Heart left ventricle (tissue), 16 donors: Measurements from ENCODE around the gene TMEM132D. TPM values are rescaled to one million over a fixed set of nuclear protein-coding genes. Genes with fewer than 3 reads are reported as not detected.

Experiments used
- ATAC-seq, 4 donors: fragments of 200-7000 bp; cut with Tn5 transposase; one replicate each; pipeline ENCODE4 v1.9.1; 2020 to 2022; ENCODE audit warnings: moderate library complexity in 4 of 4, mild to moderate bottlenecking in 3 of 4, moderate number of reproducible peaks in 1 of 4
- DNase-seq, 5 donors: peaks; one replicate each; pipeline ENCODE4 v3.0.0-alpha.2; 2020
- H3K27ac ChIP-seq, 12 donors: fragments of 200-600 bp; sonication (generic) in 4 of 12; one replicate each; pipeline versions ENCODE4 v1.5.0 to v1.8.0; 2016 to 2022; ENCODE audit warnings: mild to moderate bottlenecking in 2 of 12
- H3K27me3 ChIP-seq, 9 donors: fragments of 200-600 bp; sonication (generic) in 2 of 9; one replicate each; pipeline versions ENCODE4 v1.5.1 to v1.8.0; 2016 to 2022; ENCODE audit warnings: mild to moderate bottlenecking in 3 of 9
- H3K36me3 ChIP-seq, 9 donors: fragments of 200-600 bp; sonication (generic) in 2 of 9; one replicate each; pipeline versions ENCODE4 v1.5.0 to v1.8.0; 2018 to 2022; ENCODE audit warnings: mild to moderate bottlenecking in 2 of 9
- H3K4me1 ChIP-seq, 12 donors: fragments of 200-600 bp; sonication (generic) in 4 of 12; one replicate each; pipeline versions ENCODE4 v1.5.0 to v1.8.0; 2016 to 2022; ENCODE audit warnings: mild to moderate bottlenecking in 3 of 12
- H3K4me3 ChIP-seq, 12 donors: fragments of 200-600 bp; sonication (generic) in 4 of 12; one replicate each; pipeline versions ENCODE4 v1.5.0 to v1.8.0; 2017 to 2022; ENCODE audit warnings: mild to moderate bottlenecking in 9 of 12, moderate library complexity in 4 of 12
- H3K9me3 ChIP-seq, 12 donors: fragments of 200-600 bp; sonication (generic) in 4 of 12; one replicate each; pipeline versions ENCODE4 v1.5.0 to v1.8.0; 2016 to 2022; ENCODE audit warnings: mild to moderate bottlenecking in 1 of 12
- CTCF ChIP-seq, 12 donors: fragments of 200-600 bp; sonication (generic) in 4 of 12; IDR thresholded peaks; one replicate each; pipeline versions ENCODE4 v1.5.0 to v1.8.0; 2018 to 2022; ENCODE audit warnings: antibody characterized with exemption in 12 of 12, mild to moderate bottlenecking in 5 of 12
- POLR2A ChIP-seq, 2 donors: fragments of 450-650 bp; IDR thresholded peaks; one replicate each; pipeline ENCODE4 v1.6.1; 2017; ENCODE audit warnings: antibody characterized with exemption in 2 of 2, mild to moderate bottlenecking in 2 of 2, moderate library complexity in 2 of 2
- WGBS, 4 donors: extraction: QIAGEN DNeasy Blood & Tissue Kit in 2 of 4; methylation state at CpG; one replicate each; pipeline versions ENCODE4 v1.1.5 to v1.1.7; 2013 to 2018; 5-methylcytosine and 5-hydroxymethylcytosine counted together
- intact Hi-C, 10 donors: fragments of 100-400 bp; cut with DNase I; formaldehyde crosslinking; loops; one replicate each; pipeline versions ENCODE4 v1.11.1 to v1.14.2; 2022
- polyA plus RNA-seq, 2 donors: library from polyadenylated mRNA; stranded (reverse); fragments of 200-250 nt; gene quantifications; one replicate each; pipeline ENCODE4 v1.2.3, GENCODE V29; 2013
- total RNA-seq, 9 donors: library from RNA; depleted of rRNA in 2 of 9; stranded (reverse); fragments of >200 nt in 2 of 9; fragmentation: NEBNext Ultra II Directional in 3 of 9; extraction: Animal tissue kit (Norgen Biotek cat#: 25700) in 3 of 9; gene quantifications; one replicate each; pipeline versions ENCODE4 v1.1.0 to v1.2.4, GENCODE V29; 2016 to 2023
- donor health status: ischemic (EF 13 %, LVEDD 7.1; RV severe dilation, severe dysfunction).
- donor health status: healthy with polysubstance abuse.
- donor health status: DM: no; HTN: yes; CAD: no.
- donor health status: DM: no; HTN: no; CAD: no.
- donor health status: ischemic (EF 25% LVEDD 6.9; RV normal size, moderate dysfunction).
- donor health status: ischemic (EF 25% LVEDD 5.7; RV mildly dilated, moderate dysfunction).
- donor health status: healthy.
- donor health status: DM: yes; HTN: yes; CAD: no.
- donor health status: ischemic (EF 35%, LVEDD 5.7; RV mildly dilated, moderate dysfunction).
- donor health status: nonischemic (EF 11% LVEDD 7.7; RV severe dilation, severe dysfunction).
- donor health status: DM: yes; HTN: yes; CAD: no.
- donor health status: PGD.
- donor health status: ischemic (EF 29% LVEDD 5.4; RV normal size, mild dysfunction).
- donor health status: nonischemic (EF 23%, LVEDD 6.1; RV moderate dilation, normal function).

Gene TMEM132D
- total and polyA plus RNA-seq, 11 donors: not detected

GRCh38 chr12:129279771-129280170 is 624.1 kb downstream of the TMEM132D start:
- ATAC-seq (no peak), DNase-seq (no peak)
- H3K27me3 ChIP-seq: no peaks in the 10 kb centered on the region
- TF ChIP-seq CTCF (IDR thresholded peaks at IDR 0.05): no peak
- TF ChIP-seq POLR2A (IDR thresholded peaks at IDR 0.05): no peak
- 90 to 93% (median 91%) methylated on average over 5 of the region's 5 CpGs for WGBS, 4 donors
- no peaks in the 10 kb centered on the region for H3K36me3 ChIP-seq
- H3K4me1 ChIP-seq: no peaks in the 10 kb centered on the region
- no peak overlapping the region for H3K4me3 ChIP-seq
- no peak overlapping the region for H3K27ac ChIP-seq
- intact Hi-C loops: no loop called here
- no peaks in the 10 kb centered on the region for H3K9me3 ChIP-seq

GRCh38 chr12:129276361-129277060 is 627.3 kb downstream of the TMEM132D start:
- intact Hi-C loops: no loop called here
- DNase-seq (no peak), ATAC-seq (no peak)
- H3K4me1 ChIP-seq: no peaks in the 10 kb centered on the region
- H3K36me3 ChIP-seq: no peaks in the 10 kb centered on the region
- WGBS, 4 donors: 23 to 26% (median 23%) methylated on average over 9 of the region's 9 CpGs
- H3K9me3 ChIP-seq: peaks cover 0 to 7% (median 0%) of the 10 kb centered on the region in 12 donors
- H3K27me3 ChIP-seq: no peaks in the 10 kb centered on the region
- no peak overlapping the region for H3K27ac ChIP-seq
- no peak overlapping the region for H3K4me3 ChIP-seq
- no peak for TF ChIP-seq POLR2A (IDR thresholded peaks at IDR 0.05)
- no peak for TF ChIP-seq CTCF (IDR thresholded peaks at IDR 0.05)

- Histone ChIP-seq H3K4me3 (no peak overlapping the region), H3K27ac (no peak overlapping the region), H3K9me3 (peaks cover 0 to 20% (median 4%) of the 10 kb centered on the region in 12 donors), H3K27me3 (no peaks in the 10 kb centered on the region), H3K36me3 (no peaks in the 10 kb centered on the region), H3K4me1 (no peaks in the 10 kb centered on the region)
- TF ChIP-seq POLR2A (IDR thresholded peaks at IDR 0.05) (no peak), CTCF (IDR thresholded peaks at IDR 0.05) (no peak)
- DNase-seq (no peak), ATAC-seq (no peak)
- intact Hi-C loops: no loop called here
- WGBS, 4 donors: 55 to 63% (median 62%) methylated on average over 16 of the region's 16 CpGs
Observed at GRCh38 chr12:129269756-129270495, 633.9 kb downstream of the TMEM132D start.

- no peak for ATAC-seq
- Histone ChIP-seq H3K4me3 (no peak overlapping the region), H3K9me3 (peaks cover 0 to 3% (median 0%) of the 10 kb centered on the region in 12 donors), H3K27me3 (no peaks in the 10 kb centered on the region), H3K27ac (no peak overlapping the region), H3K4me1 (no peaks in the 10 kb centered on the region), H3K36me3 (no peaks in the 10 kb centered on the region)
- DNase-seq: no peak
- 46 to 73% (median 58%) methylated on average over 5 of the region's 5 CpGs for WGBS, 4 donors
- TF ChIP-seq CTCF (IDR thresholded peaks at IDR 0.05) (no peak), POLR2A (IDR thresholded peaks at IDR 0.05) (no peak)
- intact Hi-C loops: no loop called here
Observed at GRCh38 chr12:129258781-129259318, 645.0 kb downstream of the TMEM132D start.
